OCI-LY7 (cell line): ENCODE data around the gene KIRREL3. TPM values are rescaled to one million over a fixed set of nuclear protein-coding genes. Genes with fewer than 3 reads are reported as not detected.

ENCODE experiments used
- BruUV-seq: library from RNA; stranded (reverse); fragments of 400-500 nt; replicated peaks from 2 replicates; lab custom pipeline; 2021; lab: Mats Ljungman, UMichigan
- CTCF ChIA-PET: fragments of 300-600 bp; sonication (Branson Sonifier 250); formaldehyde crosslinking; loops from one replicate; lab custom pipeline; 2022; ENCODE audit warnings: antibody characterized with exemption; ENCODE audit not compliant: unreplicated experiment; lab: Charles Lee
- POLR2A ChIA-PET: fragments of 300-600 bp; sonication (Branson Sonifier 250); formaldehyde crosslinking; loops from one replicate; lab custom pipeline; 2022; ENCODE audit warnings: antibody characterized with exemption; lab: Charles Lee
- DNase-seq: peaks from one replicate; pipeline ENCODE4 v3.0.0-alpha.2; 2015; ENCODE audit warnings: low spot score
- H2AFZ ChIP-seq: fragments of 200-600 bp; sonication (generic), shearing (Covaris generic); 2 replicates; pipeline ENCODE4 v1.6.1; 2014; ENCODE audit warnings: mild to moderate bottlenecking, antibody characterized with exemption, low read length, moderate library complexity
- H3K27ac ChIP-seq: fragments of 200-600 bp; sonication (generic); 2 replicates; pipeline ENCODE4 v1.5.1; 2014; ENCODE audit warnings: mixed run types, low read depth, mild to moderate bottlenecking, moderate library complexity, low read length, inconsistent platforms; ENCODE audit not compliant: poor library complexity, severe bottlenecking
- H3K36me3 ChIP-seq: fragments of 200-600 bp; sonication (generic); 2 replicates; pipeline ENCODE4 v1.6.1; 2014; ENCODE audit warnings: mild to moderate bottlenecking, antibody characterized with exemption, low read length, moderate library complexity, mixed read lengths; ENCODE audit not compliant: insufficient read depth
- H3K4me1 ChIP-seq: fragments of 200-600 bp; sonication (generic); 2 replicates; pipeline ENCODE4 v1.5.1; 2014; ENCODE audit warnings: mild to moderate bottlenecking, low read length; ENCODE audit not compliant: insufficient read depth, poor library complexity, severe bottlenecking
- H3K4me2 ChIP-seq: fragments of 200-600 bp; sonication (generic); 2 replicates; pipeline ENCODE4 v1.6.1; 2014; ENCODE audit warnings: mild to moderate bottlenecking, low read length
- H3K4me3 ChIP-seq: fragments of 200-600 bp; sonication (generic); 2 replicates; pipeline ENCODE4 v1.5.1; 2014; ENCODE audit warnings: mild to moderate bottlenecking, low read depth, low read length; ENCODE audit not compliant: poor library complexity, severe bottlenecking
- H3K79me2 ChIP-seq: fragments of 200-600 bp; sonication (generic); 2 replicates; pipeline ENCODE4 v1.6.1; 2016; ENCODE audit warnings: low read depth, mild to moderate bottlenecking, low read length, moderate library complexity, mixed read lengths; ENCODE audit not compliant: insufficient read depth
- H3K9me2 ChIP-seq: fragments of 200-600 bp; sonication (generic); 2 replicates; pipeline ENCODE4 v1.6.1; 2016; ENCODE audit warnings: mild to moderate bottlenecking, low read length, mixed read lengths; ENCODE audit not compliant: insufficient read depth
- H3K9me3 ChIP-seq: fragments of 200-600 bp; sonication (generic); 2 replicates; pipeline ENCODE4 v1.6.1; 2014; ENCODE audit warnings: mild to moderate bottlenecking, mixed run types, low read length, mixed read lengths
- H4K20me1 ChIP-seq: fragments of 200-600 bp; sonication (generic); 2 replicates; pipeline ENCODE4 v1.6.1; 2014; ENCODE audit warnings: mild to moderate bottlenecking, antibody characterized with exemption, low read length, moderate library complexity, mixed read lengths; ENCODE audit not compliant: insufficient read depth
- CTCF ChIP-seq: fragments of 200-600 bp; sonication (generic); conservative IDR thresholded peaks from 2 replicates; pipeline ENCODE4 v1.5.1; 2014; ENCODE audit warnings: mild to moderate bottlenecking, antibody characterized with exemption, low read length, moderate library complexity, mixed read lengths
- EZH2phosphoT487 ChIP-seq: fragments of 200-600 bp; sonication (generic); IDR thresholded peaks from 2 replicates; pipeline ENCODE4 v1.6.1; 2018; ENCODE audit warnings: low read depth, borderline replicate concordance, mild to moderate bottlenecking, mixed run types, antibody characterized with exemption, low read length, moderate library complexity, mixed read lengths
- intact Hi-C: fragments of 100-400 bp; cut with micrococcal nuclease; formaldehyde crosslinking; loops from one replicate; pipeline ENCODE4 v1.10.0; 2022; ENCODE audit not compliant: unreplicated experiment
- total RNA-seq, 2 experiments: library from RNA; depleted of rRNA in 1 of 2; stranded (reverse); fragments of >200 nt in 1 of 2; shearing (Covaris generic) in 1 of 2; gene quantifications; 2 replicates each; pipeline ENCODE4 v1.2.3, GENCODE V29; 2014 to 2022

Gene KIRREL3
- total RNA-seq, 2 experiments from 2014 or later: not detected

DNA sequence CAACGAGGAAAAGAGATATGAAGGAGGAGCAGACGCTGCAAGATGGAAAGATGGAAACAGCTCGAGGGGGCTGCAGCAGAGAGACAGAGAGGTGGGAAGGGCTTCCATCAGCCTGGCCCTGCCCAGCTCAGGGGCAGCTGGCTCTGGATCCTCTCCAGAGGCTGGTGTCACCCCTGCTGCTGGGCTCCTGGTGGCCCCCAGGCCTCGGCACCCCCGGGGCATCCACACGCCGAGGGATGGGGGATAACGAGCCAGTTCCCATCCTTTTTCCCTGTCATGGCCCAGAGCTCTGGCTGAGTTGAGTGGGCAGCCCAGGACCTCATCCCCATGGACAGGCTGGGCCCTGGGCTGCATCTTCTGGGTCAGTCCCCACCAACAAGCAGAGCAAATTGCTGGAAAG lies 542.8 kb downstream of the KIRREL3 start:
- no peak for DNase-seq
- H3K36me3 ChIP-seq: no peaks in the 10 kb centered on the region
- ChIA-PET CTCF (no interaction called here), POLR2A (no interaction called here)
- no TSS peak for BruUV-seq
- H3K4me2 ChIP-seq: no peak overlapping the region
- H3K4me3 ChIP-seq: no peak overlapping the region
- H3K4me1 ChIP-seq: no peaks in the 10 kb centered on the region
- no peak overlapping the region for H3K27ac ChIP-seq
- H3K9me3 ChIP-seq: no peaks in the 10 kb centered on the region
- no peaks in the 10 kb centered on the region for H3K79me2 ChIP-seq
- intact Hi-C loops: no loop called here
- no peak overlapping the region for H2AFZ ChIP-seq
- H4K20me1 ChIP-seq: no peaks in the 10 kb centered on the region
- TF ChIP-seq EZH2phosphoT487: no peak
- TF ChIP-seq CTCF: no peak
- H3K9me2 ChIP-seq: no peaks in the 10 kb centered on the region

GRCh38 chr11:126456783-126457542 lies 543.6 kb downstream of the KIRREL3 start:
- Histone ChIP-seq H3K4me2 (no peak overlapping the region), H3K4me1 (no peaks in the 10 kb centered on the region), H2AFZ (no peak overlapping the region), H3K36me3 (no peaks in the 10 kb centered on the region), H3K4me3 (no peak overlapping the region), H3K27ac (no peak overlapping the region), H4K20me1 (no peaks in the 10 kb centered on the region), H3K9me3 (no peaks in the 10 kb centered on the region), H3K9me2 (no peaks in the 10 kb centered on the region), H3K79me2 (no peaks in the 10 kb centered on the region)
- TF ChIP-seq CTCF: no peak
- TF ChIP-seq EZH2phosphoT487: no peak
- no TSS peak for BruUV-seq
- DNase-seq: no peak
- CTCF ChIA-PET: no interaction called here
- intact Hi-C loops: no loop called here
- POLR2A ChIA-PET: no interaction called here

- H3K36me3 ChIP-seq: no peaks in the 10 kb centered on the region
- H3K4me1 ChIP-seq: no peaks in the 10 kb centered on the region
- H3K9me3 ChIP-seq: peaks cover 3% of the 10 kb centered on the region; the same call in 1 of the 2 replicates
- H3K4me3 ChIP-seq: no peak overlapping the region
- H4K20me1 ChIP-seq: no peaks in the 10 kb centered on the region
- ChIA-PET POLR2A (no interaction called here), CTCF (no interaction called here)
- H3K79me2 ChIP-seq: no peaks in the 10 kb centered on the region
- H2AFZ ChIP-seq: no peak overlapping the region
- no peaks in the 10 kb centered on the region for H3K9me2 ChIP-seq
- TF ChIP-seq CTCF (no peak), EZH2phosphoT487 (no peak)
- no TSS peak for BruUV-seq
- DNase-seq: no peak
- no peak overlapping the region for H3K4me2 ChIP-seq
- intact Hi-C loops: no loop called here
- H3K27ac ChIP-seq: no peak overlapping the region
These were observed 544.5 kb downstream of the KIRREL3 start for GRCh38 chr11:126456089-126456488.
